LNCAP (cell line): ENCODE measurements around the gene STRIP1.

Source experiments
- CTCF ChIP-seq: fragments of 450-650 bp; IDR thresholded peaks from 2 replicates; pipeline ENCODE4 v1.5.1; 2017; ENCODE audit warnings: mild to moderate bottlenecking

STRIP1 gene

GRCh38 chr1:110048923-110049601 is 14.6 kb downstream of the STRIP1 start:
- no peak for TF ChIP-seq CTCF

- TF ChIP-seq CTCF = no peak
Observed at GRCh38 chr1:110049801-110050601, 15.6 kb downstream of the STRIP1 start.

- no peak for TF ChIP-seq CTCF
Observed at GRCh38 chr1:110050602-110051261, 16.3 kb downstream of the STRIP1 start.

GRCh38 chr1:110051262-110051648 is 16.8 kb downstream of the STRIP1 start:
- no peak for TF ChIP-seq CTCF

- peak; percentile 98 for TF ChIP-seq CTCF
Observed at GRCh38 chr1:110053552-110054428, 19.4 kb downstream of the STRIP1 start.

GRCh38 chr1:110055493-110056284 is 21.3 kb downstream of the STRIP1 start:
- TF ChIP-seq CTCF = no peak
